GM18909 (cell line): ENCODE results near the gene DDX39B.
"Not testable (repeated sequence)": the region's sequence is repeated elsewhere in the genome, so short reads cannot be mapped to it uniquely, and the experiment has no call there.

ENCODE experiments used
- ATAC-seq: cut with Tn5 transposase; IDR thresholded peaks from one replicate; pipeline ENCODE4 v1.9.1; 2021; ENCODE audit warnings: mild to moderate bottlenecking; ENCODE audit not compliant: unreplicated experiment, poor library complexity

DDX39B gene

DNA sequence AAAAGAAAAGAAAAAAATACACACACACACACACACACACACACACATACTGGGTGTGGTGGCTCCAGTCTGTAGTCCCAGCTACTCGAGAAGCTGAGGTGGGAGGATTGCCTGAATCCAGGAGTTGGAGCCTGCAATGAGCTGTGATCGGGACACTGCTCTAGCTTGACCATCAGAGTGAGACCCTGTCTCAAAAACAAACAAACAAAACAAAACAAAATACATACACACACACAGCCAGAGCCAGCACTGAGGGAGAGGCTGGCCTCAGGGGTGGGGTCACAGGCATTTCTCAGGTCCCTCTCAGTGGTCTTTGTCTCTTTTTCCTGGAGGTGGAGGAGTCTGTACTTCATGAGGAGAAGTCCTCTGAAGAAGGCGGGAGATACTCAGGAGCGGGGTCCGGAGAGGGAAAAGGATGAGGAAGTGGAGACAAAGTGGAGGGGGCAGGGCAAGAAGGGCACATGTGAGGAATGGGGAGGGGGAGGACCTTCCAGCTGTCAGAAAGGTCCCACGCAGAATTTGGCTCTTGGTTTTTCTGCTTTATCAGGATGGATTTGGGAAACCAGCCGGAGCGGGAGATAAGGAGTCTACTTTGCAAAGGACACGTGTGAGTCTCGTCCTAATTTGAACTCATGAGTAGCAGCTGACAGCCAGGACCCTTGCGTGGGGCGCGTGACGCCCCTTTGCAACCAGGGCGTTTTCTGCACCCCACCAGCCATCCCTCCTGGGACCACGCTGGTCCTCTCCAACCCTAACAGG lies 51.5 kb downstream of the DDX39B start:
- no peak for ATAC-seq

- no peak for ATAC-seq
Measured at GRCh38 chr6:31489086-31489485, 52.7 kb downstream of the DDX39B start.

DNA sequence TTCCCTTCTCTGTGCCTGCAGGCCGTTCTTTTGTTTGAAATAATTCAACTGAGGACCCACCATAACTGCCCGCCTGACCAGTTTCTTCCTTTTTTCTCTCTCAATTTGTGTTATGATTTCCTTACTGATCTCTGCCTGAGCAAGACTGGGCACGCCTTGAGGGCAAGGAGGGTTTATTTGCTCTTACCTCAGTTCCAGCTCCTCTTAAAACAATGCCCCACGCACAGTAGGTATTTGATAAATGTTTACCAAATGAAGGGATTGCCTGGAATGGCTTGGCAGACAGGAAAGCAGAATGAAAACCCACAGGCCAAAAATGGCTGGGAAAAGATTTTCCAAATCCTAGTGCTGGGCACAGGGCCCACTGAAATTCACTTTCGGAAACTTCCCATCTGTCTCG lies 54.1 kb downstream of the DDX39B start:
- ATAC-seq, result not testable (repeated sequence)

DNA sequence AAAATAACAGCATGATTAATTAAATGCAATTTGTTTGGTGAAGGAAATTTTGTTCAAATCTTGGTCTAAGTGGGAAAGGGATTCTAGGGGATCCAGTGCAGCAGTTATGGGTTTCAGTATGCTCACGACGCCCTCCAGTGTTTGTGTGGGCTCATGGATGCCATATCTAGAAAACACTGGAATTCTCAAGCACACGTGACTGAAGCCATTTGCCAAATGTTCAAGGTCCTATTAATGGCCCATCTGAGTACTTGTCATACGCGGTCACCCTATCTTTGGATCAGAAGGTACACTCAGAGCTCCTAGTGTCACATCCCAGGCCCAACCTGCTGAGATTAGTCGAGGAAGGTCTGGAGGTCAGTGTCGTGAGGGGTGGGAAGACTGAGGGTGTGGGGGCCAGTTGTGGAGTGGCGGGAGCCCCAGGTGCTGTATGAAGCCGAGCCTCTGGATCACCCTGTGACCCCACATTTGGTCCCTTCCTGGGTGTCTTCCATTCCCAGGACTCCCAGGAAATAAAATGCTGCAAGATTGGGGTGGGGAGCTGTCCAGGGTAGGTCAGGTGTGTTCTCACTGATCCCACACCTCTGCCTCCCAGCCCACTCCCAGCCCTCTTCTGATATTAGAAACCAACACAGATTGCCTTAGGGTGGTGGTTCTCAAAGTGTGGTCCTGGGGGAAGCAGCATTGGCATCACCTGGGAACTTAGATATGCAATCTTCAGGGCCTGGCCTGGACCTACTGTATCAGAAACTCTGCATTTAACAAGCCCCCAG lies 55.6 kb downstream of the DDX39B start:
- ATAC-seq, result not testable (repeated sequence)

GRCh38 chr6:31485055-31485454 lies 56.7 kb downstream of the DDX39B start:
- no peak for ATAC-seq

GRCh38 chr6:31483392-31483791 lies 58.4 kb downstream of the DDX39B start:
- ATAC-seq, result no peak

- no peak for ATAC-seq
Measured at GRCh38 chr6:31480574-31480973, 61.2 kb downstream of the DDX39B start.
